ENCODE measurements around the gene SSTR5.

DNA sequence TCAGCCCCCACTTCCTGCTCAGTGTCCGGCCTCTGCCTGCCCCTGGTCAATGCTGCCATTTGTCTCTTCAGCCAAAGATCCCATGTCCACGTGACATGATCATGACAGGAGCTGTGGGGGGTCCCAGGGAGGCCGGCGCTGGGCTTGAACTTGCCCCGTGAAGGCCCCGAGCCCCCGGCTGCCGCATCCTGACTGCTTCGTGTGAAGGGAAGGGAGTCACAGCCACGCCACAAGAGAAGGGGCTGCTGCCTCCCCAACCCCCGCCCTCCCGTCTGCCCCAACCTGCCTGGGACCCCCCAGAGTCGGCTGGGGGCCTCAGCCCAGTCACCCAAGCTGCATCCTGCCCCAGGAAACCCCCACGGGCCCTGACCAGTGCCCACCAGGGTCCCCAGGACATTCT, 14.3 kb upstream of the SSTR5 start:
- TF ChIP-seq POLR2A (IDR thresholded peaks at IDR 0.05): no peak
- TF ChIP-seq, protein P1, sequence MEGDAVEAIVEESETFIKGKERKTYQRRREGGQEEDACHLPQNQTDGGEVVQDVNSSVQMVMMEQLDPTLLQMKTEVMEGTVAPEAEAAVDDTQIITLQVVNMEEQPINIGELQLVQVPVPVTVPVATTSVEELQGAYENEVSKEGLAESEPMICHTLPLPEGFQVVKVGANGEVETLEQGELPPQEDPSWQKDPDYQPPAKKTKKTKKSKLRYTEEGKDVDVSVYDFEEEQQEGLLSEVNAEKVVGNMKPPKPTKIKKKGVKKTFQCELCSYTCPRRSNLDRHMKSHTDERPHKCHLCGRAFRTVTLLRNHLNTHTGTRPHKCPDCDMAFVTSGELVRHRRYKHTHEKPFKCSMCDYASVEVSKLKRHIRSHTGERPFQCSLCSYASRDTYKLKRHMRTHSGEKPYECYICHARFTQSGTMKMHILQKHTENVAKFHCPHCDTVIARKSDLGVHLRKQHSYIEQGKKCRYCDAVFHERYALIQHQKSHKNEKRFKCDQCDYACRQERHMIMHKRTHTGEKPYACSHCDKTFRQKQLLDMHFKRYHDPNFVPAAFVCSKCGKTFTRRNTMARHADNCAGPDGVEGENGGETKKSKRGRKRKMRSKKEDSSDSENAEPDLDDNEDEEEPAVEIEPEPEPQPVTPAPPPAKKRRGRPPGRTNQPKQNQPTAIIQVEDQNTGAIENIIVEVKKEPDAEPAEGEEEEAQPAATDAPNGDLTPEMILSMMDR (IDR thresholded peaks at IDR 0.05): no peak
